MM.1S (cell line): Measurements from ENCODE around the gene AGER.

Experiments used
- DNase-seq: peaks from one replicate; pipeline ENCODE4 v3.0.0-alpha.2; 2015
- H2AFZ ChIP-seq: fragments of 300-600 bp; sonication (generic); 2 replicates; pipeline ENCODE4 v1.6.0; 2016; ENCODE audit warnings: antibody characterized with exemption, low read length
- H3F3A ChIP-seq: fragments of 300-600 bp; sonication (generic); 2 replicates; pipeline ENCODE4 v1.6.1; 2016; ENCODE audit warnings: mild to moderate bottlenecking, antibody characterized with exemption, low read length, moderate library complexity, mixed read lengths; ENCODE audit not compliant: insufficient read depth
- H3K27ac ChIP-seq: fragments of 300-600 bp; sonication (generic); 2 replicates; pipeline ENCODE4 v1.5.1; 2016; ENCODE audit warnings: mild to moderate bottlenecking, low read length
- H3K27me3 ChIP-seq: fragments of 300-600 bp; sonication (generic); replicated peaks from 2 replicates; pipeline ENCODE4 v1.6.0; 2016; ENCODE audit warnings: low read length; ENCODE audit not compliant: insufficient read depth
- H3K36me3 ChIP-seq: fragments of 300-600 bp; sonication (generic); replicated peaks from 2 replicates; pipeline ENCODE4 v1.6.1; 2016; ENCODE audit warnings: mild to moderate bottlenecking, low read length, mixed read lengths; ENCODE audit not compliant: insufficient read depth
- H3K4me1 ChIP-seq: fragments of 300-600 bp; sonication (generic); 2 replicates; pipeline ENCODE4 v1.6.1; 2016; ENCODE audit warnings: low read length, mixed read lengths
- H3K4me2 ChIP-seq: fragments of 300-600 bp; sonication (generic); 2 replicates; pipeline ENCODE4 v1.6.0; 2016; ENCODE audit warnings: low read depth, low read length
- H3K4me3 ChIP-seq: fragments of 300-600 bp; sonication (generic); 2 replicates; pipeline ENCODE4 v1.5.1; 2016; ENCODE audit warnings: low read length, mixed read lengths
- H3K79me2 ChIP-seq: fragments of 300-600 bp; sonication (generic); 2 replicates; pipeline ENCODE4 v1.6.1; 2016; ENCODE audit warnings: mixed run types, low read length, mixed read lengths
- H3K9ac ChIP-seq: fragments of 300-600 bp; sonication (generic); 2 replicates; pipeline ENCODE4 v1.6.1; 2016; ENCODE audit warnings: low read length, mixed read lengths
- H3K9me2 ChIP-seq: fragments of 300-600 bp; sonication (generic); replicated peaks from 2 replicates; pipeline ENCODE4 v1.6.1; 2016; ENCODE audit warnings: mild to moderate bottlenecking, low read length, mixed read lengths; ENCODE audit not compliant: insufficient read depth
- H3K9me3 ChIP-seq: fragments of 300-600 bp; sonication (generic); replicated peaks from 2 replicates; pipeline ENCODE4 v1.6.1; 2016; ENCODE audit warnings: mild to moderate bottlenecking, low read length, mixed read lengths; ENCODE audit not compliant: insufficient read depth
- H4K20me1 ChIP-seq: fragments of 300-600 bp; sonication (generic); 2 replicates; pipeline ENCODE4 v1.6.1; 2016; ENCODE audit warnings: mild to moderate bottlenecking, low read length, moderate library complexity, mixed read lengths; ENCODE audit not compliant: insufficient read depth
- CTCF ChIP-seq: fragments of 300-600 bp; sonication (generic); IDR thresholded peaks from 2 replicates; pipeline ENCODE4 v1.5.1; 2016; ENCODE audit warnings: antibody characterized with exemption, low read length, mixed read lengths
- EZH2 ChIP-seq: fragments of 300-600 bp; sonication (generic); optimal IDR thresholded peaks from 2 replicates; pipeline ENCODE3; 2017; ENCODE audit warnings: low read depth, mild to moderate bottlenecking, antibody characterized with exemption, low read length, mixed read lengths
- EZH2phosphoT487 ChIP-seq: fragments of 300-600 bp; sonication (generic); IDR thresholded peaks from 2 replicates; pipeline ENCODE4 v1.6.1; 2018; ENCODE audit warnings: antibody characterized with exemption, low read length

Gene AGER

DNA sequence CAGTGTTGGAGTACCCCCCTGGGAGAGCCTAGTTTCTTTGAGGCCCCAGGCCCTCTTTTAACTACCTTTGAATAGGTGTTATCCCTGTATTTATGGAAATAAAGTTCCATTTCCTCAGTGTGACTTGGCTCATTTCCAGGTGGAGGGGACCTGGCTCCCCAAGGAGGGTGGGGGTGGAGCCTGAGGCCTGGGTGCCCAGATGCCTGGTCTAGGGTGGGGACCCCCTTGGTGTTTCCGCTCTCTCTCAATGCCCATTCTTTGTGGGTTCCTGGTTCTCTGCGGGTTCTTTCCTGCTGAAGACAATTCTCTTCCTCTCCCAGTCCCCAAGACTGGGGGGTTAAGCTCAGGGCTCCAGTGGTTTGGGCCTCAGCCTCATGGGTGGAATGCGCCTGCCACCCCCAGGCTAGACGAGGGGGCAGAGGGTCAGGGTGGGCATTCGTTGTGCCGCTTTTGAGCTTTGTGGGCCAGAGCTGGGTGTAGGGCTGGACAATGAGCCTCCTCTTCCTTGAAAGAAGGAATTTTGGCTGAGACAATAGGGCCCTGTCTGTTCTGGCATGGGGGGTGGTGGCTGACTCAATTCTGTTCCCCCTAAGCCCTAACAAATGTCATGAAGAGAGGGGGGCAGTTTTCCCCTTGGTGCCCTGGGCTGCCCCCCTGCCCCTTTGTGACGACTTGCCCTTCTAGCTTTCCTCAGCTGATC, 20.3 kb downstream of the AGER start:
- no peak overlapping the region for H3K27ac ChIP-seq
- no peaks in the 10 kb centered on the region for H3K79me2 ChIP-seq
- H3F3A ChIP-seq: no peaks in the 10 kb centered on the region
- no peak overlapping the region for H2AFZ ChIP-seq
- H4K20me1 ChIP-seq: no peaks in the 10 kb centered on the region
- no peak overlapping the region for H3K4me3 ChIP-seq
- TF ChIP-seq CTCF (no peak), EZH2phosphoT487 (no peak), EZH2 (no peak)
- H3K9me2 ChIP-seq: no peaks in the 10 kb centered on the region
- H3K4me1 ChIP-seq: no peaks in the 10 kb centered on the region
- H3K27me3 ChIP-seq: no peaks in the 10 kb centered on the region
- no peak for DNase-seq
- no peaks in the 10 kb centered on the region for H3K9me3 ChIP-seq
- H3K4me2 ChIP-seq: no peak overlapping the region
- H3K9ac ChIP-seq: no peak overlapping the region
- H3K36me3 ChIP-seq: no peaks in the 10 kb centered on the region

- Histone ChIP-seq H3K79me2 (no peaks in the 10 kb centered on the region), H3K36me3 (no peaks in the 10 kb centered on the region), H3K4me1 (0 out of 2 replicates have a peak, but pooled peaks cover 4% of the 10 kb centered on the region), H3K9me3 (no peaks in the 10 kb centered on the region), H3K9me2 (no peaks in the 10 kb centered on the region), H2AFZ (no peak overlapping the region), H3K27ac (no peak overlapping the region), H3K4me3 (no peak overlapping the region), H3K4me2 (no peak overlapping the region), H3K27me3 (peaks cover 12% of the 10 kb centered on the region), H3K9ac (no peak overlapping the region), H3F3A (no peaks in the 10 kb centered on the region), H4K20me1 (no peaks in the 10 kb centered on the region)
- TF ChIP-seq CTCF: no peak
- DNase-seq: no peak
Observed at GRCh38 chr6:32158052-32158451, 26.0 kb downstream of the AGER start.

GRCh38 chr6:32156891-32157290, 27.2 kb downstream of the AGER start:
- Histone ChIP-seq H3K27me3 (peaks cover 24% of the 10 kb centered on the region), H3K4me3 (no peak overlapping the region), H3F3A (no peaks in the 10 kb centered on the region), H3K4me1 (0 out of 2 replicates have a peak, but pooled peaks cover 4% of the 10 kb centered on the region), H3K36me3 (no peaks in the 10 kb centered on the region), H3K9ac (no peak overlapping the region), H4K20me1 (no peaks in the 10 kb centered on the region), H3K79me2 (no peaks in the 10 kb centered on the region), H3K9me3 (no peaks in the 10 kb centered on the region), H3K4me2 (no peak overlapping the region), H3K27ac (no peak overlapping the region), H3K9me2 (no peaks in the 10 kb centered on the region), H2AFZ (no peak overlapping the region)
- TF ChIP-seq CTCF (no peak), EZH2 (no peak), EZH2phosphoT487 (no peak)
- DNase-seq: no peak
